GM12872 (cell line): ENCODE measurements around the gene PRIM1.

ENCODE experiments used
- TF ChIP-seq, protein P1 (sequence below): IDR thresholded peaks from 3 replicates; pipeline ENCODE4 v1.5.1; 2011; ENCODE audit warnings: low read depth, mild to moderate bottlenecking, low read length, moderate library complexity; ENCODE audit not compliant: insufficient read depth

The PRIM1 gene

DNA sequence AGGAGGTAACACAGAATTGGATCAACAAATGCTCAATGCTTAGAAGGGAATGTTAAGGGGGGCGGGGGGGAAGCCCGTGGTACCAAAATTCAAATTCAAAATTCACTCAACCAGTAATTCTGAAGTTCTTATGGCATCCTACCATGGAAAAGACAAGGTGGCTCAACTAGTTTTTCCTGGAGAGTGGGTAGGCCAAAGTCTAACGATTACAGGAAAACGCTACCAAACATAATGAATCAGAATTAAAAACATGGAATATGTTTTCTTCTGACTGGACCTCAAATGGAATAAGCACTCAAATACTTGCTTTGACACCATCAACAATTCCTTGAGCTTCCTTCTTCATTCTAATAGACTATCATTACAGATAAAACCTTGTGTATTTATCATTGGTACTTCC is 29.3 kb downstream of the PRIM1 start:
- TF ChIP-seq, protein P1, sequence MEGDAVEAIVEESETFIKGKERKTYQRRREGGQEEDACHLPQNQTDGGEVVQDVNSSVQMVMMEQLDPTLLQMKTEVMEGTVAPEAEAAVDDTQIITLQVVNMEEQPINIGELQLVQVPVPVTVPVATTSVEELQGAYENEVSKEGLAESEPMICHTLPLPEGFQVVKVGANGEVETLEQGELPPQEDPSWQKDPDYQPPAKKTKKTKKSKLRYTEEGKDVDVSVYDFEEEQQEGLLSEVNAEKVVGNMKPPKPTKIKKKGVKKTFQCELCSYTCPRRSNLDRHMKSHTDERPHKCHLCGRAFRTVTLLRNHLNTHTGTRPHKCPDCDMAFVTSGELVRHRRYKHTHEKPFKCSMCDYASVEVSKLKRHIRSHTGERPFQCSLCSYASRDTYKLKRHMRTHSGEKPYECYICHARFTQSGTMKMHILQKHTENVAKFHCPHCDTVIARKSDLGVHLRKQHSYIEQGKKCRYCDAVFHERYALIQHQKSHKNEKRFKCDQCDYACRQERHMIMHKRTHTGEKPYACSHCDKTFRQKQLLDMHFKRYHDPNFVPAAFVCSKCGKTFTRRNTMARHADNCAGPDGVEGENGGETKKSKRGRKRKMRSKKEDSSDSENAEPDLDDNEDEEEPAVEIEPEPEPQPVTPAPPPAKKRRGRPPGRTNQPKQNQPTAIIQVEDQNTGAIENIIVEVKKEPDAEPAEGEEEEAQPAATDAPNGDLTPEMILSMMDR: no peak

- TF ChIP-seq, protein P1: no peak
These were observed 30.4 kb downstream of the PRIM1 start for GRCh38 chr12:56721721-56722120.

GRCh38 chr12:56721216-56721615 is 30.9 kb downstream of the PRIM1 start:
- TF ChIP-seq, protein P1: no peak

DNA sequence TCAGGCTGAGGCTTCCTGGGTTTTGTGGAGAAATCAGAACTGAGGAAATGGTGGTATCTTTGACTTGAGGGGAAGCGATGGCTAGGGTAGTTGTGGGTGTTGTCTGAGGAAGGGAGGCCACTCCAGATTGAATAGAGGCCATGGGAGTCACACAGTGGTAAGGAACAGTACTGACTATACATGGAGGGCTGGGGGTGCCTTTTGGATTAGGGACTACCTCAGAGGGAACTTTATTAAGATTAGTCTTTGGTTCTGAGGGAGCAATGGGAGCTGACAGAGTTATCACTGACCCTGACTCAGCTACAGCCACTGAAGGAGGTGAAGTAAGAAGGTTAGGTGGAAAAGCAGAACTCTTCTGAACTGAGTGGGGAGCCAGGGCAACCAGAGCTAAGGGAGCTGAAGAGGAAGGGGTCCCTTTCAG is 31.4 kb downstream of the PRIM1 start:
- TF ChIP-seq, protein P1: no peak

DNA sequence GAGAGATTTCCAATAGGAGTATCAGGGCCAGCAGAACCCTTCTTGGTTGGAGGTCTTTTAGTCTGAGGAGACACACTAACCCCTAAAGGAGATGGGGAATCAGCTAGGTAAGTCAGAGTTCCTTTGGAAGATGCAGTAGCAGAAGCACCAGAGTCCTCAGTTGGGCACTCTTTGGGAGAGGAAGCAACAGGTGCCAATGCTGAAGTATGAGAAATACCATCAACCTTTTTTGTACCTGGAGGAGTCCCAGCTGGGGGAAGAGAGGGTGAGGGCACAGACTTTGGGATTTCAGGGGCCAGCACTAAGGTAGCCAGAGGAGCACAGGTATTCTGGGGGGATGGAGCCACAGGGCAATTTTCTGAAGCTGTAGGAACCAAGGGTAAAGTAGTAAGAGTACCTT is 33.1 kb downstream of the PRIM1 start:
- TF ChIP-seq, protein P1: no peak

- TF ChIP-seq, protein P1: no peak
These were observed 33.5 kb downstream of the PRIM1 start for GRCh38 chr12:56718636-56719035.

DNA sequence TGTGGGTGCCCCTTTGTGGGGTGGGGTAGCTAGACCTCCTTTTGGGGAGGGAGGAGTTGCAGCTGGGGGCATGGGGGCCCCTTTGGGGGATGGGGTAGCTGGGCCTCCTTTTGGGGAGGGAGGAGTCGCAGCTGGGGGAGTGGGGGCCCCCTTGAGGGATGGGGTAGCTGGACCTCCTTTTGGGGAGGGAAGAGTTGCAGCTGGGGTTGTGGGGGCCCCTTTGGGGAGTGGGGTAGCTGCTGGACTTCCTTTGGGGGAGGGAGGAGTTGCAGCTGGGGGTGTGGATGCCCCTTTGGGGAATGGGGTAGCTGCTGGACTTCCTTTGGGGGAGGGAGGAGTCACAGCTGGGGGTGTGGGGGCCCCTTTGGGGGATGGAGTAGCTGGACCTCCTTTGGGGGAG is 34.0 kb downstream of the PRIM1 start:
- TF ChIP-seq, protein P1: no peak
